NCI-H2107 treated with DMSO at 0.1 percent for 48 hours (cell line): ENCODE data around the gene ADGRV1.
"Not testable (repeated sequence)": the region's sequence is repeated elsewhere in the genome, so short reads cannot be mapped to it uniquely, and the experiment has no call there.

Experiments
- DNase-seq: peaks from one replicate; lab custom pipeline; 2025; ENCODE audit not compliant: unreplicated experiment; lab: John Stamatoyannopoulos, UW

Gene ADGRV1

DNA sequence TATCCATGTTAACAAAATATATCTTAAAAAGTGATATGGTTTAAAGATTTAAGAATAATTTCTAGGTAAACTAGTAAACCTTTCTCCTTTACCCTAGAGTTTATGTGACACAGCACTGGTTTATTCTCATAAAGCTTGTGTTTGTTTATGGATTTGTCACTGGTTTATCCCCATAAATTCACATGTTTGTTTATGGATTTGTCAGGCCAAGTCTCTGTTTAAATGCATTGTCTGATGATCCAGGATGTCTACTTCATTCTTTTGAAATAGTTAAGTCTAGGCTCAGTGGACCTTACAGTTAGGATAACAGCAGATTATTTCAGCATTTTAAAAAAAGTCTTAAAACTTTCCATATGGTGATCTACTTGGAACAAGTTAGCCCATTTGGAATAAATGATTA, 490.5 kb downstream of the ADGRV1 start:
- no peak for DNase-seq

DNA sequence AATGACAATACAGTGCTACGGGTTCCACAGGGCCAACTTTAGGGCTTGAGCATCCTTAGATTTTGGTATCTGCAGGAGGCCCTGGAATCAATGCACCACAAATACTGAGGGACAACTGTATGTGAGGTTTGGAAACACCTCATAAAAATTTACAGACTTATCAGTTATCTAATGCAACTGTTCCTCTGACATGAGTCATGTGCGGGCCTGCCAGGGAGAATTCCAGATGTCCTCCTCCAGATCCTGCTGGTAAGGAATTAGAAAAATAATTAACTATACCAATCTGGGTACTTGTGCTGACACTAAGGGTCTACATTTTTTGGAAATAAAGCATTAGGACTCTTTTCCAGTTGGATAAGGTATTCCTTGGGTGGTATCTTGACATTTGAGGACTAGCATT, 491.2 kb downstream of the ADGRV1 start:
- no peak for DNase-seq

DNA sequence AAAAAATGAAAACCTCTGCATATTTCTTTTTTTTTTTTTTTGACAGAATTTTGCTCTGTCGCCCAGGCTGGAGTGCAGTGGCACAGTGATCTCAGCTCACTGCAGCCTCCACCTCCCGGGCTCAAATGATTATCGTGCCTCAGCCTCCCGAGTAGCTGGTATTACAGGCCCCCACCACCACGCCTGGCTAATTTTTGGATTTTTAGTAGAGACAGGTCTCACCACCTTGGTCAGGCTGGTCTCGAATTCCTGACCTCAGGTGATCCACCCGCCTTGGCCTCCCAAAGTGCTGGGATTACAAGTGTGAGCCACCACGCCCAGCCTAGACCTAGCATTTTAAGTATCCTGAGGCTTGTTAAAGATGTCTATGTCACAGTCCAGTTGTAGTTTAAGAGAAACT, 493.8 kb downstream of the ADGRV1 start:
- DNase-seq, result not testable (repeated sequence)

DNA sequence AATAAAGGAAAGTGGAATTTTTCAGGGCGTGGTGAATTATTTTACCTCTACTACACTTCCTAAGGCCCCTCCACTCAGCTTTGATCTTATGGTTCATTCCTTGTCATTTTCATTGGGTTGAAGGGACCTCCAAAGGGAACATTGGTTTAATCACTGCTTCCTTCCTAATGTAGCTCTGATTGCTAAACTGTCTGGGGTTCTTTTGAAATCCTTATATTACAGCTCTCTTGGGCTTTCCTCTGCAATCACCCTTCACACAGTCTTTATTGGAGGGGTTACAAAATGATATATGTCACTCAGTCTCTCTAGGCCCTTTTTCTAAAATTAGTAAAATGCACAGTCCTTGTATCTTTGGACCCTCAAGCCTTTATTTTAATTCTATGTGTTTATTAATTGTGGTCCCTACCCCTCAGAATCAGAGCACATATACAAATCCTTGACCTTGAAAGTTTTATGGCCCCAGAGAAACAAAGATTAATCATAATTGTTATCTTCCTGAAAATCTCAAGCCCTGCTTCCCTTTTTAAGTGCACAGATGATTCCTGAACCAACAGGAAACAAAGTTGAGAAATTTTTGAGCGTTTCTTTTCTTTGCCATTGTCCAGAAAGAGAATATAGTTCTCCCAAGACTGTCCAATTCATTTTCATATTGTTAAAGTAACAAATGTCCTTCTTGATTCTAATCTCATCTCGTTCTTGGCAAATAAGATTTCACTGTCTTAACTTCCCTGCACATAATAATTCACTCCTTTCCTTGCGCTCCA, 494.6 kb downstream of the ADGRV1 start:
- no peak for DNase-seq

DNA sequence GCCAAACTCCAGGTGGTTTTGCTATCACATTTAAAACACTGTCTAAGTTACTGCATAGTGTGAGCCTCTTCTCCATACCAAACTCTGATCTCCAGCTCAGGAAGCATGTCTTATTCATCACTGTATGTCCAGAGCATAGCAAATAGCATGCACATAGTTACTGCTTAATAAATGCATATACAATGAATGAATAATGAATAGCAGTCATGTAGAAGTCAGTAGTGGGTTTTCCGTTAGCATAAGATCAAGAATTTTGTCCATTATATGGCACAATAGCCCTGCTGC, 495.1 kb downstream of the ADGRV1 start:
- no peak for DNase-seq

DNA sequence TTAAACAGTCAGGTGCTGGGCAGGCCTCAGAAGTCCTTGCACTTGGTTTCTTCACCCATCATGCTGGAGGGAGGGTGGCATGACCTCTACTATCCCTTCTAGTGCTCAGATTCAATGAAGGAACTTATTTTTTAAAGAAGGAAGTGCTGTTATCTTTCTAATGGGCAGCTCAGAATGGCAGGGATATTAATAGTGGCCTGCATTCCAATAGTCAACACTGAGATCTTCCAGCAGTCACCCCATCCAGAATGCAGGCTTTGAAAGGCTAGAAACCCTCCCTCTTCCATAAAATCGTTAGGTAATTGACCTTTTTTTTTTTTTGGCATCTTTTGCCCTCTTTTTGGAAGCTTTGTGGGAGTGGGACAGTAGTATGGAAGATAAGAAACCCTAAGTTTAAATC, 499.6 kb downstream of the ADGRV1 start:
- no peak for DNase-seq

DNA sequence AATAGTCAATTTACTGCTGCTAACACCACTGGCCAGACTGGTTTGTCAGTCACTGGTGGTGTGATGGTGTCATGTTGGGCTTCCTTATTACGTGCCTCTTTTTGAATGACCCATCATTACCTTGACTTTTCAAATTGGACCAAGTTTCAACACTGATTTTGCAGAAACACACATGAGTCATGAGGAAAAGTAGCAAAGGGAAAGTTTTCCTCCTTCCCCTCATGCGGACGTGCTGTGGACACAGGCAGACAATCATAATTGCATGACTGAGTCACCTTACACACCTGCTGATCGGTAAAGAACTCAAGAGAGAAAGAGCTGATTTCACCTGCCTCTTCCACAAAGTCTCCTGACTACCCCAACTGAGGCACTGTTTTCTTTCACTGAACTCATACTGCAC, 500.0 kb downstream of the ADGRV1 start:
- DNase-seq, result no peak

DNA sequence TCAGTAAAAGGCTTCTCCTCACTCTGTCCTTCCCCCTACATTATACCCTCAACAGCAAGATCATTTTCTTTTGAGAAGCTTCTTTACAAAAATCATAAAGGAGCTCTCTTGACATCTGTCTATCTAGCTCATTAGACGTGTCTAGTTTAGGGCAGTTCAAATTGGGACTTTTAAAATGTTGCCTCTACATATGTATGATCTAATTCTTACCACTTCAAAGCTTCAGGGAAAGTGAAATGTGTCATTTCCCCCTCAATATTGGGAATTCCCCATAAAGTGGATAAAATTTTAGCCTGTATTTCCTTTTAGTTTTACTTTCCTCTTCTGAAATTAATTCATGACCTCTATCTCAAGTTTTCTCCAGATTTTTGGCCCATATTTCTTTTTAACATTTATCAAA, 500.8 kb downstream of the ADGRV1 start:
- no peak for DNase-seq

DNA sequence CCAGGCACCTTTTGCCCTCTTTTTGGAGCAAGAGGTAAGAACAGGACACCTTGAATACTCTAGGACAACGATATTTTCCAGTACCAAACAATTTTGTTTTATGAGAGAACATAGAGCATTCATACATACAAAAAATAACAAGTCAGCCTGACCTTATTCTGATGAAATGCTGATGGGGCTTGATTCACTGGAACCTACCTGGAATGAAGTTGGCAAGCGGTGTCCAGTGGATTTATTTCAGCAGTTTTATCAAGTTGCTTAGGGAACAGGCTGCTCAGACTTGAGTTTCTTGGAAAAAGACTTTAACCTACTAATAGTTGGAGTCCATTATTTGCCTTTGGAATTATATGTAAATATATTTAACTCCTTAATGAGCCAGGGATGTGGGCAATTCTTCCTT, 502.5 kb downstream of the ADGRV1 start:
- DNase-seq, result no peak

DNA sequence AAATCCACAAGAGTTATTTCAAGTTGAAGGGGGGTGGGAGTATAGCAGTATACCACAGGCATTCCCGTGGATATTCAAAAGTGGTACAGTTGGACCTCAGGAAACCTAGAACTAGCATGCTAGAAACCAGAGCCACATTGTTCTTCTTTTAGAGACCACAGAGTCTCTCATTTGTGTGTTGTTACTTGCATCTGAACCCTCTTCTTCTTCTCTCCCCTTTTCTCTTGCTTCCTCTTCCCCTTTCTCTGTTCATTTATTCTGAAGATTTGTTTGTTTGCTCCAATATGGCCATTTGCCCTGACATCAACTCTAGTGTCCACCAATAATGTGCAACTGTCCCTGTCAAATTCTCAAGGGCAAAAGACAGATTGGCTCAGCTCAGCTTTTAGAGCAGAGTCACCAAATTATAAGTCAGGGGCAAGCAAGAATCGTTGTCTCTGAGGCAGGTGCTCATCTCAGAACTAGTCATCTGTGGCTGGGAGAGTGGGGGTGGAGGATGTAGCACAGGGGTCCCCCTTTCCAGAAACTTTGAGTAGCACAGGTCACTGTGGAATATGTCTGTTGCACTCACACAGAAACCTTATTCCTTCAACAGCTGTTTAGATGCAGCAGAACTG, 503.5 kb downstream of the ADGRV1 start:
- no peak for DNase-seq

DNA sequence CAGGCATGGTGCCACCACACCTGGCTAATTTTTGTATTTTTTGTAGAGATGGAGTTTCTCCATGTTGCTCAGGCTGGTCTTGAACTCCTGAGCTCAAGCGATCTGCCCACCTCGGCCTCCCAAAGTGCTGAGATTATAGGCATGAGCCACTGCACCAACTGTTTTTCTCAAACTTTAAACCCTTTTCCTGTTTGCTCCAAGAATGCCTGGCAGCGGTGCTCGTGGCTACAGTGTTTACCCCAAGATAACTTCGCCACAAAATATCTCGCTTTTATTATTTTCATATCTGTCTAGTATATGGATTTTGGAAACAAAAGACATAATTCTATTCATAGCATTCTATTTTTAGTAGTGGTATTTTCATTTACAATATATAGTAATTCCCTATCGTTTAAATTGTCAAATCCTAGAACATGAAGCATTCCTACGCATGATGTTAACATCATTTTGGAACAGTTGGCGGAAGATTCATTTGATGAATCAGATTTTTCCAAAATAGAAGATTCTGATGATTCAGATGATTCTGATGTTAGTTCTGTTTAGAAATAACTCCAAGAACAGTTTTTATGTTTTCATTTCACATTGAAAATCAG, 504.6 kb downstream of the ADGRV1 start:
- not testable (repeated sequence) for DNase-seq

DNA sequence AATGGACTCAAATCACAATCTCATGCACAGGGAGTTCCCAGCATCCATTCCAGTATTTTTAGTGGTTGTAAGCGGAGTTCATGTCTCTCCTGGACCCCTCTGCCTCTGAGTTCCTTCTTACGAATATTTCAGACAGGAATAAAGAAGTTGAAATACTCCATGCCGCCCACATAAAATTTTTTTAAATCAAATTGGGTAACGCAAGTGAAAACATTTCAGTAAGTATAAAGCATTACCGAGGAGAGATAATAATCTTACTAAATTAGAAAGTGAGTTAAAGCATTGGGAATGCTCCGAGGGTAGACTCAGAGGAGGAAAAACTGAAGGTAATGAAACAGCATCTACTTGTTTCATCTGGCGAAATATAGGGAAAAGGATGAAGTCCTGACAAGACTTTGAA, 506.9 kb downstream of the ADGRV1 start:
- no peak for DNase-seq

DNA sequence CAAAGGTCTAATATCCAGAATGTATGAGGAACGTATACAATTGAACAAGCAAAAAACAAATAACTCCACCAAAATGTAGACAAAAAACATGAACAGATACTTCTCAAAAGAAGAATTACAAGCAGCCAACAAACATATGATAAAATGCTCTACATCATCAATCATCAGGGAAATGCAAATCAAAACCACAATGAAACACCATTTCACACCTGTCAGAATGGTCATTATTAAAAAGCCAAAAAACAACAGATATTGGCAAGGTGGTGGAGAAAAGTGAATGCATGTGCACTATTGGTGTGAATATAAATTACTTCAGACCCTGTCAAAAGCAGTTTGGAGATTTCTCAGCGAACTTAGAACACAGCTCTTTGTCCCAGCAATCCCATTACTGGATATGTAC, 510.8 kb downstream of the ADGRV1 start:
- no peak for DNase-seq

DNA sequence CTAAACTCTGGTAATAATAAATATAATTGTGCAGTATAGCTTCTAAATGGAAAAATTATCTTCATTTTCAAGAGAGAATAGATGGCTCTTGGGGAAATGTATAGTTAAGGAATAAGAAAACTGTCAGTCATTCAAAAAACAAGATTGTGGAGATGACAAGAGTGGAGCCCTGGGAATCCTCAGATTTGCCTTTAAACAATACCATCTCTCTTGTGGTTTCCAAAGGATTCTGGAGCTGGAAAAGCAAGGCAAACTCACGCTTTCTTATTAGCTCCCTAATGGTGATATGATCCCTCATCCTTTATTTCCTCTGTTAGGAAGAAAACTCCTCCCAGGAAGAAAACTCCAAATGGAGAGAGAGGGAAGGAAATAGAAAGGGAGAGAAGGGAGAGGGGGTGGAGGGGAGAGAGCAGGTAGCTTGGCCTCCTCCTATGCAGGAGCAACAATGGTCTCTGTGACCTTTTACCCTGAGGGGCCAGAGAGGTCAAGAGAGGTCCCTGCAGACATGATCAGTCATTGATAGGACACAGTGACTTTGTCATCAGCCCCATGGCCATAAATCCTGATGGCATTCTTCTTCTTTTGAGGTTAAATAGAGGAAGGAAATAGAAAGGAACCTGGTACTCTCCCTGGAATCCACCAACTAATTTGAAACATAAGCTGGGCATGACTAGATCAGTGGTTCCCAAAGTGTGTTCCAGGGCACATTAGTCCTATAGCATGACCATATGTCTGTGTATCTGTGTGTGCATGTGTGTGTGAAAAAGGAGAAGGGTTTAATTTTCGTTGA, 512.4 kb downstream of the ADGRV1 start:
- no peak for DNase-seq

DNA sequence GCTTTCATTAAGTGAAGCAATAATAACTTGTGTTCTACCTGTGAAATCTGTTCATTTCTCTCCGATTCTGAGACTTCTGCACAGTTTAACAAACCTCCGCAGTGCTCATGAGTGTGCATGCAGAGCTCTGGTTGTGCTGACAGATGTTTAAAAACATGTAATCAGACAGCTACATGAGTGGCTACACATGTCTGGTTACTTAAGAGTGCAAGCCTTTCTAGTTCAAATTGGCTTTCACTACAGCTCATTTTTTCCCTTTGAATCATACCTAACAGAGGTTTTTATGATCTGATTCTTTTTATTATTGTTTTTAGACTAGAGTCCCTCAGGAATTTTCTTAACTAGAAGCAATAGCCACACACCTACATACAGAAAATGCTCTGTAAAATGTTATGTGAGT, 514.3 kb downstream of the ADGRV1 start:
- DNase-seq, result no peak

DNA sequence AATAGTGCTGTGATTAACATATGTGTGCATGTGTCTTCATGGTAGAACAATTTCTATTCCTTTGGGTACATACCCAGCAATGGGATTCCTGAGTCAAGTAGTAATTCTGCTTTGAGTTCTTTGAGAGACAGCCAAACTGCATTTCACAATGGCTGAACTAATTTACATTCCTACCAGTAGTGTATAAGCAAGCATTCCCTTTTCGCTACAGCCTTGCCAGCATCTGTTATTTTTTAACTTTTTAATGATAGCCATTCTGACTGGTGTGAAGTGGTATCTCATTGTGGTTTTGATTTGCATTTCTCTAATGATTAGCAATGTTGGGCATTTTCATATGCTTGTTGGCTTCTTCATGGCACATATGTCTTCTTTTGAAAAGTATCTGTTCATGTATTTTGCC, 516.0 kb downstream of the ADGRV1 start:
- no peak for DNase-seq

DNA sequence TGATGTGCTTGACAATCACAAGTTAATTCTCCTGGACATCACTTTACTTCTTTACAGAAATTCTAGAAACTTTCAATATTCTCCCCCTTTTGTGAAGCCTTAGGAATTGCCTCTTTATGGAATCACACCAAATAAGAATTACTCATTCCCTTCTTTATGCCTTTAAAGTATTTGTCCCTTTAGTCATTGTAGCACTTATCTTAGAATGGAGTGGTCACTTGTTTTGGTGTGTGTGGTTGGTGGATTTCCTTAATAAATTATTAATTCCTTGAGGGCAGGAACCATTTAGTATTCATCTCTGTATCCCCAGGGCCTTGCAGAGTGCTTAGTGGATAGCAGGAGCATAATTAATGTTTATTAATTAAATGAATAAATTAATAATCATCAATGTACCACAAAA, 517.5 kb downstream of the ADGRV1 start:
- DNase-seq, result no peak

DNA sequence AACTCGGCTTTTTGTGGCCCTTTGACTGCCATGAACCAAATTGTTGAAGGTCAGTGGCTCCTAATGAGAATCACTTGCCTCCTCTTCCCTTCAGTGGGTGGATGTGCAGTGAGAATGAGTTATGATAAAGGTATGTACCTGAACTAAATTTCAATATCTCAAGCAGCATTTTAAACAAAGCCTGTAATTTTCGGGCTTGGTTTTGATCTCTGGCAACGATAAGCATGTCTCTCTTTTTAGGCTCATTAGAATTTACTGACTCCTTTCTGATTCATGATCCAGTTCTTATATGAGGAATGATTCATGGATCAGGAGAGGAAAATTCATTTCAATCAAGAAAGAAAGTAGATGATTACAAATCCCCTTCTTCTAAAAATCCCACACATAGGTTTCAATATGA, 519.0 kb downstream of the ADGRV1 start:
- DNase-seq, result no peak

DNA sequence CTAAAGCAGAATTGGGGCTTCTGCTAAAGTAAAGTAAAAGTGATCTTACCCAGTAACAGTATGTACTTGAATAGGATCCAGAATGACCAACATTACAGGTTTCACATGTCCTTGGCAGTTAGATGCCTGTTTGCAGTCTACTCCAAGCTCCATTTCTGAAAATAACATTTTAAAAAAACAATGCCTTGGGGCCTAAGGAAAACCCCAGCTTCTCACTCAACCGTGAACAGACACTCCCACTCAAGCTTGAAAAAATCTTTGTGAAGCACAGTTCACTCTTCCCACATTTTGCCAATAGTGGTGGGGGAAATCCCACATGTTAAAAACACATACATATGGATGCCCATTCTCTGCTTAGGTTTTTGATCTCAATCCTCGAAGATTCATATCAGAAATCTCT, 520.4 kb downstream of the ADGRV1 start:
- no peak for DNase-seq

DNA sequence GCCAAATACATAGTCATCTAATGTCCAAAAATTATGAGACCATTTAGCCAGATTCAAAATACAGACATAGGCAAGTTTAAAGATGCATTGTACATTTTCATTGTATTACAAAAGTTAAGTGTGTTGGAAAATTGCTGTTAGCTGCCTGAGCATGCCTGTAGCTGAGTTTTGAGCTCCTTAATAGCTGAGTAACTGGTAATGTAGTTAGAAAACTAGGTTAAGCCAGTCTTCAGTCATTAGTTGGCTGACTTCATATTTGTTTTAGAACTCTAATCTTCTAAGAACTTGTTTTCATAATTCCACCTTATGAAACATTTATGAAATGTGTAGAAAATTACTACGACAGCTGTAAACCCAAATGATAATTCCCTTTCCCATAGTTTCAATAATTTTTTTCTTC, 531.2 kb downstream of the ADGRV1 start:
- DNase-seq, result no peak

DNA sequence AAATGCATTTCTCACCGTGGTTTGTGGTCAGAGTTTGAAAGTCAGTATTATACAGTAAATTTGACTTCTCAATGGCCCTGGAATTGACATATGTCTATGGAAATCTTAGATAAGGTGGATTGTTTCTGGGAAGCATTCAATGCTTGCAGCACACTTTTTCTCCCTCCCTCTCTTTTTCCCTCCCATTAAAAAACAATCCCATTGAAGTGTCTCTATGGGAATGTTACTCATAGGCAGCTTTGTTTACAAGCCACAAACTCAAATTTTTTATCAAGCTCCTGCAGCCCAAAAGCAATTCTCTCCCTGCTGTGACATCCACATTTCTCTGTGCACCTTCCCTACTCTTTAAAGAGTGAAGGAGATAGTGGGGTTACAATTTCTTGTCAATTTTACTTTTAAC, 532.4 kb downstream of the ADGRV1 start:
- DNase-seq, result no peak
